Stimulated activated naive B cell treated with anti-CD40 and anti-IgM and Interleukin-4, amounts not matched to agents 10 μg/mL and 1 μg/mL and 100 μg/mL, for 72 hours (primary cell): ENCODE measurements around the gene ENPP3.

Experiments used
- ATAC-seq, 2 donors: fragments of 150-1000 bp; cut with Tn5 transposase; replicated peaks; 2 replicates each; pipeline ENCODE4 v1.10.0; 2021; ENCODE audit warnings: moderate library complexity in 1 of 2
- DNase-seq: peaks from one replicate; pipeline ENCODE4 v3.0.0; 2021
- H3K27ac Mint-ChIP-seq: one replicate; pipeline ENCODE4 v1.8.0; 2022; ENCODE audit warnings: mild to moderate bottlenecking, mixed read lengths
- H3K27me3 Mint-ChIP-seq, 2 donors: one replicate each; pipeline ENCODE4 v1.8.0; 2022; ENCODE audit warnings: mixed read lengths in 2 of 2
- H3K36me3 Mint-ChIP-seq, 2 donors: one replicate each; pipeline ENCODE4 v1.8.0; 2022; ENCODE audit warnings: mixed read lengths in 2 of 2, mild to moderate bottlenecking in 1 of 2
- H3K4me1 Mint-ChIP-seq, 2 donors: one replicate each; pipeline ENCODE4 v1.8.0; 2022; ENCODE audit warnings: mixed read lengths in 2 of 2, mild to moderate bottlenecking in 1 of 2
- H3K4me3 Mint-ChIP-seq, 2 donors: one replicate each; pipeline ENCODE4 v1.8.0; 2022; ENCODE audit warnings: mild to moderate bottlenecking in 2 of 2, mixed read lengths in 2 of 2, moderate library complexity in 1 of 2
- H3K9me3 Mint-ChIP-seq, 2 donors: one replicate each; pipeline ENCODE4 v1.8.0; 2022; ENCODE audit warnings: mixed read lengths in 2 of 2, mild to moderate bottlenecking in 1 of 2

ENPP3 gene

GRCh38 chr6:131631625-131632289 is 5.3 kb upstream of the ENPP3 start:
- peaks cover 23 to 45% of the 10 kb centered on the region in 2 donors for H3K4me1 Mint-ChIP-seq
- H3K36me3 Mint-ChIP-seq: peaks cover 15% of the 10 kb centered on the region in 2 donors
- no peak overlapping the region for H3K4me3 Mint-ChIP-seq
- DNase-seq: no peak
- no peaks in the 10 kb centered on the region for H3K27me3 Mint-ChIP-seq
- no peak for ATAC-seq
- H3K27ac Mint-ChIP-seq: peak overlapping the region; percentile 53
- H3K9me3 Mint-ChIP-seq: peaks cover 0 to 2% of the 10 kb centered on the region in 2 donors

GRCh38 chr6:131635384-131636340 is 1.4 kb upstream of the ENPP3 start:
- Mint-ChIP-seq H3K36me3 (peaks cover 14% of the 10 kb centered on the region in 2 donors), H3K4me1 (peaks cover 18 to 25% of the 10 kb centered on the region in 2 donors), H3K9me3 (peaks cover 0 to 2% of the 10 kb centered on the region in 2 donors), H3K27me3 (peaks cover 0 to 5% of the 10 kb centered on the region in 2 donors), H3K27ac (peak overlapping the region; percentile 37), H3K4me3 (peak overlapping the region; percentile 0 to 41)
- DNase-seq: peak; percentile 38
- peak; percentile 83 to 85 for ATAC-seq

GRCh38 chr6:131638013-131638412 is 911 bp downstream of the ENPP3 start:
- no peak for DNase-seq
- ATAC-seq: no peak
- H3K4me1 Mint-ChIP-seq: peaks cover 20 to 36% of the 10 kb centered on the region in 2 donors
- peaks cover 10 to 12% of the 10 kb centered on the region in 2 donors for H3K36me3 Mint-ChIP-seq
- no peak overlapping the region for H3K4me3 Mint-ChIP-seq
- H3K9me3 Mint-ChIP-seq: peaks cover 0 to 2% of the 10 kb centered on the region in 2 donors
- no peak overlapping the region for H3K27ac Mint-ChIP-seq
- peaks cover 0 to 5% of the 10 kb centered on the region in 2 donors for H3K27me3 Mint-ChIP-seq

- peaks cover 9% of the 10 kb centered on the region in 2 donors for H3K36me3 Mint-ChIP-seq
- no peak overlapping the region for H3K27ac Mint-ChIP-seq
- peaks cover 0 to 5% of the 10 kb centered on the region in 2 donors for H3K27me3 Mint-ChIP-seq
- peaks cover 18 to 32% of the 10 kb centered on the region in 2 donors for H3K4me1 Mint-ChIP-seq
- DNase-seq (peak; percentile 26), ATAC-seq (peak; percentile 90 to 91)
- H3K4me3 Mint-ChIP-seq: no peak overlapping the region
- no peaks in the 10 kb centered on the region for H3K9me3 Mint-ChIP-seq
These were observed 3.0 kb downstream of the ENPP3 start for GRCh38 chr6:131640100-131640499.

GRCh38 chr6:131640576-131640975 is 3.5 kb downstream of the ENPP3 start:
- Mint-ChIP-seq H3K4me1 (peaks cover 14 to 27% of the 10 kb centered on the region in 2 donors), H3K27ac (no peak overlapping the region), H3K9me3 (no peaks in the 10 kb centered on the region), H3K27me3 (peaks cover 0 to 5% of the 10 kb centered on the region in 2 donors), H3K4me3 (no peak overlapping the region), H3K36me3 (peaks cover 9% of the 10 kb centered on the region in 2 donors)
- DNase-seq (no peak), ATAC-seq (no peak)

GRCh38 chr6:131641554-131641953 is 4.5 kb downstream of the ENPP3 start:
- no peak for ATAC-seq
- H3K27me3 Mint-ChIP-seq: peaks cover 0 to 5% of the 10 kb centered on the region in 2 donors
- H3K36me3 Mint-ChIP-seq: peaks cover 9% of the 10 kb centered on the region in 2 donors
- no peaks in the 10 kb centered on the region for H3K9me3 Mint-ChIP-seq
- peaks cover 6 to 18% of the 10 kb centered on the region in 2 donors for H3K4me1 Mint-ChIP-seq
- H3K27ac Mint-ChIP-seq: no peak overlapping the region
- no peak overlapping the region for H3K4me3 Mint-ChIP-seq
- no peak for DNase-seq

- no peak overlapping the region for H3K4me3 Mint-ChIP-seq
- ATAC-seq: no peak
- peaks cover 0 to 5% of the 10 kb centered on the region in 2 donors for H3K27me3 Mint-ChIP-seq
- no peak for DNase-seq
- H3K27ac Mint-ChIP-seq: no peak overlapping the region
- H3K4me1 Mint-ChIP-seq: peaks cover 6 to 18% of the 10 kb centered on the region in 2 donors
- H3K36me3 Mint-ChIP-seq: peaks cover 9% of the 10 kb centered on the region in 2 donors
- no peaks in the 10 kb centered on the region for H3K9me3 Mint-ChIP-seq
These were observed 5.5 kb downstream of the ENPP3 start for GRCh38 chr6:131642565-131642964.

- no peak overlapping the region for H3K27ac Mint-ChIP-seq
- no peak overlapping the region for H3K4me3 Mint-ChIP-seq
- H3K36me3 Mint-ChIP-seq: peaks cover 6% of the 10 kb centered on the region in 2 donors
- peaks cover 0 to 2% of the 10 kb centered on the region in 2 donors for H3K27me3 Mint-ChIP-seq
- ATAC-seq: no peak
- no peak for DNase-seq
- no peaks in the 10 kb centered on the region for H3K9me3 Mint-ChIP-seq
- H3K4me1 Mint-ChIP-seq: peaks cover 4 to 14% of the 10 kb centered on the region in 2 donors
These were observed 6.0 kb downstream of the ENPP3 start for GRCh38 chr6:131642987-131643611.

- H3K36me3 Mint-ChIP-seq: peaks cover 4 to 5% of the 10 kb centered on the region in 2 donors
- ATAC-seq: peak; percentile 57 to 63
- no peak overlapping the region for H3K27ac Mint-ChIP-seq
- peaks cover 4 to 15% of the 10 kb centered on the region in 2 donors for H3K4me1 Mint-ChIP-seq
- H3K4me3 Mint-ChIP-seq: no peak overlapping the region
- no peaks in the 10 kb centered on the region for H3K9me3 Mint-ChIP-seq
- DNase-seq: no peak
- no peaks in the 10 kb centered on the region for H3K27me3 Mint-ChIP-seq
These were observed 6.9 kb downstream of the ENPP3 start for GRCh38 chr6:131643855-131644460.

GRCh38 chr6:131644921-131645320 is 7.8 kb downstream of the ENPP3 start:
- ATAC-seq (no peak), DNase-seq (no peak)
- peaks cover 7 to 18% of the 10 kb centered on the region in 2 donors for H3K4me1 Mint-ChIP-seq
- no peak overlapping the region for H3K27ac Mint-ChIP-seq
- no peak overlapping the region for H3K4me3 Mint-ChIP-seq
- peaks cover 4 to 7% of the 10 kb centered on the region in 2 donors for H3K36me3 Mint-ChIP-seq
- H3K9me3 Mint-ChIP-seq: no peaks in the 10 kb centered on the region
- H3K27me3 Mint-ChIP-seq: no peaks in the 10 kb centered on the region

- no peak for ATAC-seq
- DNase-seq: no peak
- no peak overlapping the region for H3K27ac Mint-ChIP-seq
- H3K27me3 Mint-ChIP-seq: no peaks in the 10 kb centered on the region
- H3K4me1 Mint-ChIP-seq: peaks cover 7 to 18% of the 10 kb centered on the region in 2 donors
- peaks cover 4 to 7% of the 10 kb centered on the region in 2 donors for H3K36me3 Mint-ChIP-seq
- no peaks in the 10 kb centered on the region for H3K9me3 Mint-ChIP-seq
- H3K4me3 Mint-ChIP-seq: no peak overlapping the region
These were observed 8.7 kb downstream of the ENPP3 start for GRCh38 chr6:131645846-131646245.

GRCh38 chr6:131646249-131646670 is 9.2 kb downstream of the ENPP3 start:
- H3K4me1 Mint-ChIP-seq: peaks cover 7 to 18% of the 10 kb centered on the region in 2 donors
- no peak for ATAC-seq
- no peak overlapping the region for H3K4me3 Mint-ChIP-seq
- peaks cover 4 to 7% of the 10 kb centered on the region in 2 donors for H3K36me3 Mint-ChIP-seq
- no peaks in the 10 kb centered on the region for H3K27me3 Mint-ChIP-seq
- DNase-seq: no peak
- no peak overlapping the region for H3K27ac Mint-ChIP-seq
- no peaks in the 10 kb centered on the region for H3K9me3 Mint-ChIP-seq

GRCh38 chr6:131651782-131652181 is 14.7 kb downstream of the ENPP3 start:
- Mint-ChIP-seq H3K4me1 (peaks cover 6 to 17% of the 10 kb centered on the region in 2 donors), H3K27me3 (no peaks in the 10 kb centered on the region), H3K9me3 (no peaks in the 10 kb centered on the region), H3K4me3 (no peak overlapping the region), H3K36me3 (peaks cover 0 to 7% of the 10 kb centered on the region in 2 donors), H3K27ac (no peak overlapping the region)
- DNase-seq: no peak
- ATAC-seq: no peak

- Mint-ChIP-seq H3K4me3 (no peak overlapping the region), H3K27me3 (no peaks in the 10 kb centered on the region), H3K27ac (no peak overlapping the region), H3K36me3 (peaks cover 0 to 7% of the 10 kb centered on the region in 2 donors), H3K9me3 (no peaks in the 10 kb centered on the region), H3K4me1 (peaks cover 6 to 17% of the 10 kb centered on the region in 2 donors)
- no peak for DNase-seq
- ATAC-seq: no peak
These were observed 15.4 kb downstream of the ENPP3 start for GRCh38 chr6:131652472-131652871.
